Non-pigmented ciliary epithelial cell (primary cell): ENCODE measurements around the gene C1orf116.
"Not testable (repeated sequence)": the region's sequence is repeated elsewhere in the genome, so short reads cannot be mapped to it uniquely, and the experiment has no call there.

Experiments
- DNase-seq: peaks from one replicate; pipeline ENCODE4 v3.0.0-alpha.2; 2010; ENCODE audit warnings: low read depth

C1orf116 gene

GRCh38 chr1:207058878-207059867 lies 26.6 kb upstream of the C1orf116 start:
- DNase-seq: no peak

DNA sequence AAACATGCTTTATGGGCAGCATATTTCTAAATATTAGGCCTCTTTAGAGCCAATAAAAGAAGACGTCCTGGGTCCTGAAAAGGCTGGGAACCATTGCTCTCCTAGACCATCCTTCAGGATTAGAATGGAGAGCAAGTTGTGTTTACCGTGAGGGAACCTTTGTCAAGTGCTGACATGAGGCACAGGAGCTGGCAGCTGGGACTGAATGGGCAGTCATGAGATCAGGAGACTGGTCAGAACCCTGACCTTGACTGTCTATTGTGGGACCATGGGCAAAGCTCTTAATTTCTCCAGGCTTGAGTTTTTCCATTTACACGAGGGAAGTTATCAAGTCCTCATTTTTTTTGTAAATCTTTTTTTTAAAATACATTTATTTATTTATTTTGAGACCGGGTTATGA lies 25.7 kb upstream of the C1orf116 start:
- DNase-seq: no peak

GRCh38 chr1:207056673-207057072 lies 24.1 kb upstream of the C1orf116 start:
- no peak for DNase-seq

DNA sequence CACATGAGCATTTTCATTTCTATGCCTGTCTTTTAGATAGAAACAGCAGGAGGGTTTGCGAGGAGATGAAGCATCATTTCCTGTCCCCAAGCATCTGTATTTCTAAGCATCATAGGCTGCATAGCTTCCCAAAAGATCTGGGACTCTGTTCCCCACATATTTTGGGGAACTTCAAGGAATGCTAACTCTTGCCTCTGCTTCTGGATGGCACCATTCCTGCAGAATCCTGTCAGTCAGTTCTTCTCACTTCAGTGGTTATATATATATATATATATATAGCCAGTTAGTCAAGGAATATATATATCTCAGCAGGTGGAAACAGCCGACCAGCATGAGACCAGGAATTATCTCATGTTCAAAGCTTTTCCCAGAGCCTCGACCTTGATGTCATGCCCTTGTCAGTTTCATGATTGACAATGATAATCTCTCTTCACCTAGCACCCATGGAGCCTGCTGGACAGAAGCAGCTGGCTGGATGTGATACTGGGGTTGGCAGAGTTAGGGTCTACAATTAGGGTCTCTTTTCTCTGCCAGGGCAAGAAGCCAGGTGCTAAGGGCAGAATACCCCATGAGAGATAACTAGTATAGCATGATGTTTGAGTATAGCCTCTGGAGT lies 22.9 kb upstream of the C1orf116 start:
- no peak for DNase-seq

DNA sequence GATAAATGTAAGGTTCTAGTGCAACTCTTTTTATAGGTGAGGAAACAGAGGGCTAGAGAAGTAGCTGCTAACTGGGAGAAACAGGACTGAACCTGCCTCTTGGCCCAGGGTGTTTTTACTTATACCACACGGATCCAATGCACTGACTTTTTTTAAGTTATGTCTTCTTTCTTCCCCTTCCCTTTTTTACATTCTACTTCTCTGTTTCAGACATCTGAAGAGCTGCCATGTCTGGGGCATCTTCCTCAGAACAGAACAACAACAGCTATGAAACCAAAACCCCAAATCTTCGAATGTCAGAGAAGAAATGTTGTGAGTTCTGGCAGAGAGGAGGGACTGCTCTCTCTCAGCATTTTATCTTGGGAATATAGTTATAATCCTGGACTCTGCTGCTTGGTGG lies 21.9 kb upstream of the C1orf116 start:
- DNase-seq: no peak

GRCh38 chr1:207052911-207053769 lies 20.6 kb upstream of the C1orf116 start, which contains the start of gene PFKFB2:
TSS of gene PFKFB2 (plus strand) at chr1:207053275. CDS start at chr1:207054718, 1,443 bp downstream.
- DNase-seq: peak; percentile 82

DNA sequence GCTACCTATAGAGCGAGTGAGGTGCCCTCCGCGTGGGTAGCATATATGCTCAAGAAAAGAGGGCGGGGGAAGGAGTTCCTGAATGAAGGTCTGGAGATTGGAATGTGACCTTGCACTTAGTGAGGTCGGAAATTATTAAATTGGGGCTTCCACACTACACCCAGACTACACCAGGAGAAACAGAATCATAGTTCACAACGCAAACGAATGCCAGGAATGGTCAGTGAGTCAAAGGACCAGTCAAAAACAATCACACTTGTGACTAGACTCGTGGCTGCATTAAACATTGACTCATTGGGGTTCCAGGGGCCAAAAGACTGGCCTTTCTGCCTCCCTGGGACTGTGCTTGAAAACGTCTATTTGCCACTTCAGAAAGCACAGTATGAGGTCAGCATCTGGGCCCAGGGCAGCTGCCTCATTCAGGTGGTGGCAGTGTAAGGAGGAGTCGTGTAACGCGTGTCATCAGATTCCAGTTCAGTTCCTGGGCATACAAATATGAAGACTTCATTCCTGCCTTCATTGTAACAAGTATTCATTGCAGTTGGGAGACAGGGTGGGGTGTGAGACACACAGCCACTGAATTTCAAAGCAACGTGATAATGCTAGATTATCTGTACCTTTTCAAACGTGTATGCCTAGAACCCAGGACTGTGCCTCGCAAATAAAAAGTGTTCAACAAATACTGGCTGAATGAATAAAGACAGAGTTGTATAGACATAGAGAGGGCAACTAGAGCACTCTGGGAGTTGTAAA lies 18.8 kb upstream of the C1orf116 start, which contains the start of gene YOD1:
Gene YOD1, minus strand, starts transcription at position 18 of the 753 bp plus-strand sequence. CDS start 178 bp downstream, outside the sequence.
- peak; percentile 23 for DNase-seq

DNA sequence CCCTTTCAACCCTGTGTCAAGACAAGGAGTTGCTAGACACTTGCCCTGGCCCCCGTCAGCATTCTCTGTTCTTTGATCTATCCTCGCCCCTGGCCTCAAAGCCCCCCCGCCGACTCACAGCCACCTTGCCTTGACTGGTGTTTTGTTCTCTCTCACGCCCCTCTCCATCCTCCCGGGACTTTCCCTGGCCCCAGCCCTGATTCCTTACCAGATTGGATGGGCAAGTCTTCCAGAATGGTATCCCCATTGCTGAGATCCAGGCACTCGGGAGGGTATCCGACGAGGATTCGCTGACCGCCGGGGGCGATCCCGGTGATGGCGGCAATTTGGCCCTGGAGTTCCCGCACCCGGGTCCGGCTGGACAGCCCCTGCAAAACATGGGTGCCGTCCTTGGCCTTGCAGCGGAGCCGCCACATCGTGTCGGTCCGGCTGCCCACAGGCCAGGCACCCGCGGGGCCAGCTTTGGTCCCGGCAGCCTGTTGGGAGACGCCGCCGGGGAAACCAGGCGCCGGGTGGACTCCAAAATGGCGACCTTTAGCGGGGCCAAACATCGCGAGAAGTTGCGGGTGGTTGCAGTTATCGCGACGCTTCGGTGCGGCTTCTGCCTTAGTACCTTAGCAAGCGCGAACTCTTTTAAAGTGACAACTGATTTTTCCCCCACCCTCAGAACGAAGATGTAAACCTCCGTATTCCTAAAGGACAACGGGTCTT lies 18.1 kb upstream of the C1orf116 start:
- DNase-seq: peak; percentile 70

DNA sequence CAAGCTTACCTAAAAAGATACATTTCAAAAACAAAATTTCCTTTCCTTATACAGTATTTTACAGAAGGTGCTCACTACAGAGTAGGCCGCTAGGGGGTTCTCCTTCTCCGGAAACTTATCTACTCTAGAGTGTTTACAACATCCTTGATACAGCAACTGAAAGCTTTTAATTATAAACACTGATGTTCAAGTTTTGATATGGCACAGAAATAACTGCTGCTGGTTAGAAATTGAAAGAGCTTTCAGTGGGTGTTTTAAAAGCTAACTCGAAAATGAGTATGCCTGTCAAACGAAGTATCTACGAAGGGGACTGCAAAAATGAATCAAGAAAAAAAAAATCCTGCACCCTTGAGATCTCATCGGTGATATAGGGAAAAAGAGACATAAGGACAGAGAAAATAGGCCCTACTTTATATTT lies 17.4 kb upstream of the C1orf116 start:
- DNase-seq: no peak

DNA sequence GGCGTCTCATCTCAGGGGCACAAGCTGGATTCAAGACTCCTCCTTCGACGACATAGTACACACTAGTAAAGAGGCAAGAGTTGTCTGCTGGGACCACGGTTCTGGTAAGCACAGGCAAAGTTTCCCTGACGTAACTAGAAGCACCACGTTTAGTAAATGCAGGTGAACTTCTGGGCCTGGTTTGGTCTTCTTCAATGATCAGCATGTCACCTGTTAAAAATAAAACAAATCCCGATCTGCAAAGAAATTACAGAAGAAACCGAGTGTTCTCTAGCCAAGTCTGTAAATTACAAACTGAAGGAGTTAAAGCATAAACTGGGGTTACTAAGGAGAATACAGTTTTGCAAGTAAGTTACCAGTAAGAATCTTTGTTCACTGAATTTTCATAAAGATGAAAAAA lies 17.0 kb upstream of the C1orf116 start:
- no peak for DNase-seq

DNA sequence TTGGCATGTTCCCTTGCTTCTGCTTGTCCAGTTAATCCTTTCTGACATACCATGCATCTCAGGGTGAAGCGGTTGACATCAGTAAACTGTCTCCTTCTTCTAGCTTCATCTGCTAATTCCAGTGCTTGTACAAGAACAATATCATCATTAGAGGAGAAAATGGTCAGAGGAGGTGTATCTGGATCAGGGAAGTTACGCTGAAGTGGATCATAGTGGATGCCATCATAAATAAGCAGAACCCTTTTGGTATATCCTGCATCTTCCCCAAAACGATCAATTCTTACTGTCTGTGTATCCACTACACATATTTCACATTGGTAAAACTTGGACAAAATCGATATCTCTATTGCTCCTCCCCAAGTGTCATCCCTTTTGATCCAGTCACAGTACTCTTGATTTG lies 16.5 kb upstream of the C1orf116 start:
- no peak for DNase-seq

DNA sequence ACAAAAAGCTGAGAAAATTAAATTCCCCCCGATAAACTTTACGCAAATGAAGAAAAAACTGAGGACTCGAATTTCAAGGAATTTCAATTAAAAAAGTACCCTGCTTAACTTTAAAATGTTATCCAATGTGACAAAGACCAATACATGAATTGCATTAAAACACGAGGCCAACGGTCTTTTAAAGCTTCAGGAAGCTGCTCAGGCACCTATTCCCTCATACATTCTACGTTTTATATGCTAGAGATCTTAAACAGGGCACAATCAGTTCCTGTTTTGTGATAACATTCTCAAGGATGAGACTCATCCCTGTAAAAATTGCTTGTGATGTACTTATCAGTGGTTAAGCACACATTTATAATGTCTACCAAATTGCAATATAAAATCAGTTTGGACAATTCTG lies 15.5 kb upstream of the C1orf116 start:
- no peak for DNase-seq

DNA sequence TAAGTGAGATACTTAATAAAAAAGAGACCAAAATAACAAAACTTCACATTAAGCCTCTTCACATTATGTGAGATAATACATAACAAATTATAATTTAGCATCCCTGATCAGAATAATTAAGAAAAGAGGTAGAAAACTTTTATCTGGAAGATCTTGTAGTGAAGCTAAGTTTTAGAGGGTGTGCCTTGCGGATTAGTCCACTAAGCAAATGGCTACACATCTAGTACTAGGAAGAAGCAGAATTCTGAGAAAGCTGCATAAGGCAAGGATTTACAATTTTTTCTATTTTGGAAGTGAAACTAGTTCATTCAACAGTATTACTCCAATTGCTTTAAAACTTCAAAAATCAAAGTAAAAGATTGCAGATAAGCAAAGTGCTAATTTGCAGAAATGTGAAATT lies 14.9 kb upstream of the C1orf116 start:
- DNase-seq: no peak

GRCh38 chr1:207045453-207045852 lies 12.9 kb upstream of the C1orf116 start:
- DNase-seq: no peak

GRCh38 chr1:207041397-207041796 lies 8.8 kb upstream of the C1orf116 start:
- not testable (repeated sequence) for DNase-seq

GRCh38 chr1:207040181-207040533 lies 7.6 kb upstream of the C1orf116 start:
- DNase-seq: no peak

- DNase-seq: no peak
These were observed 7.0 kb upstream of the C1orf116 start for GRCh38 chr1:207039380-207040180.

GRCh38 chr1:207036865-207037264 lies 4.3 kb upstream of the C1orf116 start:
- DNase-seq: no peak

DNA sequence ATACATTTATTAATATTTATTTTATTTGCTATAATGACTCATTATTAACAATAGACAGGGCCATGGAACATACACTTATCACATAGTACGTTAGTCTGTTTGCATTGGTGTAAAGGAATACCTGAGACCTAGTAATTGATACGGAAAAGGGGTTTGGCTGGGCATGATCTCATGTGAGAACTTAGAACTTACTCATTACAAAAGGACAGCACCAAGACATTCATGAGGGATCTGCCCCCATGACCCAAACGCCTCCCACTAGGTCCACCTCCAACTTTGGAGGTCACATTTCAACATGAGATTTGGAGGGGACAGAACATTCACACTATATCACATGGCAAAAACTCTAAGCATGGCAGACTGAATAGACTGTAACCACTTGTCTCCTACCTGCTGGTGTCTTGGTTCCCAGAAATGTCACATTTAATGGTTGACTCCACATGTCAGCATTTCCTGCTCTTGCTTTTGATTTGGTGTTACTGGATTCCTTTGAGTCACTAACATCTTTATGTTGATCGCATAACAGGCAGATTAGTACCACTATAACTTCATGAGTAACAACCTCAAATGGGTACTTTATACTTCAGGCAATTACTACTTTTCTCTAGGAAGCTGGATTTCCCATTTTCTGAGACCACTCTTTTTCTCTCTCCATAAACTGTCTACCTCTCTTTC lies 3.5 kb upstream of the C1orf116 start:
- no peak for DNase-seq
